NCI-H1417 (cell line): ENCODE results near the gene PAH.

Experiments used
- DNase-seq, 3 experiments: peaks; one replicate each; lab custom pipeline; 2025; lab: John Stamatoyannopoulos, UW

Gene PAH

DNA sequence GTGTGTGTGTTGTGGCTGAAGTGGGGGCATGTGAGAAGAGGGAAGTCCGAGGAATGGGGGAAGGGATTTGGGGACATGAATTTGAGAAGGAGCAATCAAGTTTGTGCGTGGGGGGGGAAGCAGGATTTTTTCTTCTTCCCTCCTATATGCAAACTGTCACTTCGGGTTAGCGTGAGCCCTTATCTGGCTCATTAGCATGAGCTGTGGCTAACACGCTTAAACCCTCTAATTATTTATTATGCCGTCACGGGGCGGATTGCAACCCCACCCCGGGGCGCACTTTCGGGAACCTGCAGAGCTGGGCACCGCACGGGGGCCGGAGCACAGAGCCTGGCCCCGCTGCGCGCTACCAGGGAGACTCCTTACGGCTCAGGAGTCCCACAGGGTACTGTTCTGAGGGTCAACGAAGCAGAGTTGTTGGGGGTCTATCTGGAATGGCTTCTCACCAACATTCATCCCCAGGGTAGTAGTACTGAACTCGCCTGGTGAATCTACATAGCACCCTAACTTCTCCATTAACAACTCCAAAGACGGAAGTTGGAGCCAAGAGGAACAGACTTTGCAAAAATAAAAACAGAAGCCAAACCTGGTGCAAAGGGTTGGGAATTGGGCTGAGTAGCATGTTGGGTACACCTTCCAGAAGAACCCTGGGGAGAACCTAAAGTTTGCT lies 34.0 kb upstream of the PAH start:
- DNase-seq: peak; percentile 60 to 95 (median 92)

DNA sequence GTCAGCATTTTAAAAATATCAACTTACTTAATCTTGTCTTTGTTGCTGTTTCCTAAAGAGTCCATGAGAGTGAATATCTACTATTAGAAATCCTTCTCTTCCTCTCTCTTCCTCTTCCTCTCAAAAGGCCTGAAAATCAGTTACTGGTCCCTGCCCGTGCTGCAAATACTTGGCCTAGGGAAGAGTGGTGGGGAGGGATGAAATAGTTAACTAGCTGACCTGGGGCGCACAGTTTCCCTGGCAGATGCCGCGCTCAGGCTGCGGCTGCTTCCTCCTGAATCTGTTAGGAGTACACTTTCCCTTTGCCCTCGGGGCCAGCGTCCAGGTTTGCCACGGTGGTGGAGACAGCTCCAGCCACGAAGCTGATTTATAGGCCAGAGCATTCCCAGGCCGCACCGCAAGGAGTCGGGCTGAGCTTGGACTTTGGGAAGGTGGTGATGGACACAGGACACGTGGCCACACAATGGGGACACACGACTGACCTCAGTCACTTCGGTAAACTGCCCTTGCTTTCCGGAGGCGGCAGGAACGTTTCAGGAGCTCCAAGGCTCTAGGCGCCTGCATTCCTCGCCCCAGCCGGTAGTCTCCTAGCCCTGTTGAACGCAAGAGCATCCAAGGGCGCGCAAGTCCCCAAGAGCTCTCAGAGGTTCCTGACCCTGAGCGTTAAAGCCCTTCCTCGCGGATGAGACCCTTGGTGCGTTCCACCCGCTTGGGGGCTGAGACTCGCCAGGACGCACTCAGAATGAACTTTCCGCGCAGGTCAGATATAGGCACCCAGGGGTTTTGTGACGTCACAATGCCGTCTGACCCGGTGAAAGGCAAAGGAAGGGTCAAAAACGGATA lies 33.3 kb upstream of the PAH start:
- DNase-seq: peak; percentile 92 to 98 (median 92)

DNA sequence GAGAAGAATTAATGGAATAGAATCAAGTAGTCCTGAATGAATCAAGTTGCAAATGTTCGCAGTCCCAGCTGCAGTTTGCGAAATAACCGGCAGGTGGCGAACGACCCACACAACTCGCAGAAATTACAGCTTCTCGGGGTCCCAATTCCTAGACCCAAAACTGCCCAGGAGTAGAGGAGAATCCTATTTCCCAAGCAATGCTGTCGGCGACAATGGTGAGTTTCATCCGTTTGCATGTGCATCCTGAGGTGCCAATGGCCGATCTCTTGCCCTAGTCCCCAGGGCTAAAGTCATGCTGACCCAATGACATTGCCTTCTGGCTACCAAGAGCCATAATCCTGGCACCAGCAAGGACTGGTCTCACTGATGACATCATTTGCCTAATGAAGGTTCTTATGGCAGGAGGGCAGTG lies 31.9 kb upstream of the PAH start:
- peak; percentile 83 to 92 (median 91) for DNase-seq

DNA sequence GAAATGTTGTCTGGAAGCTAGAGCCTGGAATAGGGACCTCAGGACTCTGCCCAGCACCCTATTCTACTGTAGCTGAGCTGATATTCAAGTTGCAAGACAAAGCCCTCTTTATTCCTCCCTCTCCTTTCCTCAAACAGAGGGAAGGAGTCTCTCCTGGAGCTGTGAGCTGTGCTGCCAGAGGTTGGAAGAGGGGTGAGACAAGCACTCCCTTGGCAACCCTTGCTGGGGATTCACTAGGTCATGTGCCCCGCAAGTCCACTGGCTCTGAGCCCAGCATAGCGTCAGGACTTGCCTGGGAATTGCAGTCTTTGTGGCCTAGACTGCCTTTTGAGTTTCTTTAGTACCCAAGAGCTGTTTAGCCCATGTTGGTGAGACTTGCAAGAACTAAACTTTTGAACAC lies 29.0 kb upstream of the PAH start:
- no peak for DNase-seq

DNA sequence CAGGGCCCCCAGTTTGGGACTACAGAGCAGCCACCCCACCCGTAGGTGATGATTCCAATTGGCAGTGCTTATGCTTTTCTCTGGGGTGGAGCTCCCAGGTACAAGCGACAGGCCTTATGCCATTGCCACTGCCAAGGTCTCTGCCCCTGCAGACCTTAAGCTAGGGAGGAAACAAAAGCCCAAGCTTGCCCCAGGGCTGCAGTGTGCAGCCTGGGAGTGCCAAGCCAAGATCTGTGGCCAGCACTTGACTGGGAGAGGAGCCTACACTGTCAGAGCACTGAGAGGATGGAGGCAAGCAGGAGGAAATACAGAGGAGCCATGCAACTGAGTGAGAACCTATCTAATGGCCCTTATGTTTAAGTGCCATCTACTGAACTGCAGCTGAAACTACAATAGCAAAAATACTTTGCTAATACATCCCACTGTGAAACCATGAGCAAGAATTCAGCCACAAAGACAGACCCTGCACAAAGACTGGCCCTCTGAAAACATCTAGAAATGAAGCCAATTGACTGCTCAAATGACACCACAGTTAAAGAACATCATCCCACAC lies 22.7 kb upstream of the PAH start:
- peak in 1 of 3 experiments; percentile 7 for DNase-seq

DNA sequence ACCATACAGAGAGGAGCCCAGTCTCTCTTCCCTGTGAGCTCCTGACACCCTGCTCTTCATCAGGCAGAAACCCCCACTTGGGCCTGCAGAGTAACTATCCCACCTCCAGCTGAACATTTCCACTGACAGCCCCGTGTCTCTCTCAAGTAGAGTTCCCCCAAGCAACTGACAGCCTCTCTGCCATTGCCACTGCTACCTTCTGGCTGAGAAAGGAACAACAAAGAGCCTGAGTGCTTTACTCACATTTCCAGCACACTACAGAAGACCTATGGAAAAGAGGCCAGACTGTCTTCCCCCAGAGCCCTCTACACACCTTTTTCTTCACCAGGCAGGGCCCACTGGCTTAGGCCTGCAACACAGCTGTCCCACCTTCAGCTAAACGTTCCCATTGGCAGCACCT lies 22.0 kb upstream of the PAH start:
- DNase-seq: no peak

DNA sequence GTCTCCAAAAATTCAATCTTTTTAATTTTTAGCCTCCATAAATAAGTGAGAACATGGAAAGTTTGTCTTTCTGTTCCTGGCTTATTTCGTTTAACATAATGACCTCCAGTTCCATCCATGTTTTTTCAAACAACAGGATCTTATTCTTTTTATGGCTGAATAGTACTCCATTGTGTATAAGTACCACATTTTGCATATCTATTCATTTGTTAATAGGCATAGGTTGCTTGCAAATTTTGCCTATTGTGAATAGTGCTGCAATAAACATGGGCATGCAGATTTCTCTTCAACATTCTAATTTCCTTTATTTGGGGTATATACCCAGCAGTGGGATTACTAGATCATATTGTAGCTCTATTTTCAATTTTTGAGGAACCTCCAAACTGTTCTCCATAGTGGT lies 16.1 kb upstream of the PAH start:
- DNase-seq: no peak

DNA sequence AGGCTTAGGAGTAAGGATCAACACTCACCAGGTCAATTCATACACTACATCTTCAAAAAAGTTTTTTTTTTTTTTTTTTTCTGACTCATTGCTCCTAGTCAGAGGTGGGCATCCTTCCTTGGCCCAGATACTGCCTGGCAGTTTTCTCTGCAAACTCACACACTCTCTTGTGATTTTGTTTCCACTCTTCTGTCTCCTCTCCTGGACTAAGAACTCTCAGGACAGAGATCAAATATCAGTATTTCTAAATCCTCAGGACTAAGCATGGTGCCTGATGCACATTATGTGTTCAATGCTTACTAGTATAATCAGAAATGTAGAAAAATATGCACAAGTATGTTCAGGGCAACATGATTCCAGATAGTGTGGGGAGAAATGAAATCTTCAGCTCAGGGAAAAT lies 10.2 kb upstream of the PAH start:
- no peak for DNase-seq

DNA sequence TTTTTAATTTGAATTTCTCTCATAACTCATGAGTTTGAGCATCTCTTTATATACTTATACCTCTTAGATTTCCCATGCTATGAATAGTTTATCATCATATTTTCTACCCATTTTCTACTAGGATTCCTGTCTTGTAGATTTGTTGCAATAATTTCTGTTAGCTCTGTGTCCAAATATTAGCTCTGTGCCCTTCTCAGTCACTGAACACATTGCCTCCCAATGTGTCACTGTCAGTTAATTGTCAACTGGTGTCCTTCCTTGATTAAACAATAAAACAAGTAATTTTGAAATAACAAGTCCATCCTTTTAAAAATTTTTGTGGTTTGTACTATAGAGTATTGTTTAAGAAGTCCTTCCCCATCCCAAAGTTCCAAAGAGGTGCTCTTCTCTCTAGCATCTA lies 4.2 kb upstream of the PAH start:
- DNase-seq: no peak

DNA sequence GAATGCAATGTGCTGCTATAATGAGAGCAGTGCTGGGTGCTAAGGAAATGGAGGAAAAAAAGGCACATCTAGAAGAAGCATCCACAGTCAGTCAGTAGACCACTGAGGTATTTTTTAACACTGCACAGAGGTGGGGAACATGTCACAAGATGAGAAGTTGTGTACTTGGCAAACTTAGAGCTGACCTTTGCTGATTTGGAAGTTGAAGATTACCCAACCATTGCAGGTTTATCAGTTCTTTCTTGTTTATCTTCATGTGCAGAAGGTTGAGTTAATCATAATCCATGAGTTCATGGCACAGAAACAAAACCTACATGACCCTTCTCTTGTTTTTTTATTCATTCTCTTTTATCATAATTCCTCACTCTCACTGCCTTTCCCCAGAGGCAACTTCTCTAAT lies 3.2 kb upstream of the PAH start:
- DNase-seq: no peak

DNA sequence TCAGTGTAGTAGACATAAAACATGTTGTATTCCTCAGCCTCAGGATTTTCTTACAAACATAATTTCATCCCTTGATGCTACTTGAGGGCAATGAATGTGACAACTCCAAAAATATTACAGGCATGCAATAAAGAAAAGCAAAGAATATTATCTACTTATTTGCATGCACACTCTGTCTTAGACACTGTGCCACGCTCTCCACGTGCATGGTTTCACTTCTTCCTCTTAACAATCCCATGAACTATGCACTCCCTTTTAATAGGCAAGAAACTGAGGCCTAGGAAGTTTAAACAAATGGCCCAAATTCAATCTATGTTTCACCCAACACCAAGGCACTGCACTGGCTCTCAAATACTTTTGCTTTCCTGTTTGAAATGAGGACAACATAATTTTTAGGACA lies 1.8 kb upstream of the PAH start:
- DNase-seq: no peak

DNA sequence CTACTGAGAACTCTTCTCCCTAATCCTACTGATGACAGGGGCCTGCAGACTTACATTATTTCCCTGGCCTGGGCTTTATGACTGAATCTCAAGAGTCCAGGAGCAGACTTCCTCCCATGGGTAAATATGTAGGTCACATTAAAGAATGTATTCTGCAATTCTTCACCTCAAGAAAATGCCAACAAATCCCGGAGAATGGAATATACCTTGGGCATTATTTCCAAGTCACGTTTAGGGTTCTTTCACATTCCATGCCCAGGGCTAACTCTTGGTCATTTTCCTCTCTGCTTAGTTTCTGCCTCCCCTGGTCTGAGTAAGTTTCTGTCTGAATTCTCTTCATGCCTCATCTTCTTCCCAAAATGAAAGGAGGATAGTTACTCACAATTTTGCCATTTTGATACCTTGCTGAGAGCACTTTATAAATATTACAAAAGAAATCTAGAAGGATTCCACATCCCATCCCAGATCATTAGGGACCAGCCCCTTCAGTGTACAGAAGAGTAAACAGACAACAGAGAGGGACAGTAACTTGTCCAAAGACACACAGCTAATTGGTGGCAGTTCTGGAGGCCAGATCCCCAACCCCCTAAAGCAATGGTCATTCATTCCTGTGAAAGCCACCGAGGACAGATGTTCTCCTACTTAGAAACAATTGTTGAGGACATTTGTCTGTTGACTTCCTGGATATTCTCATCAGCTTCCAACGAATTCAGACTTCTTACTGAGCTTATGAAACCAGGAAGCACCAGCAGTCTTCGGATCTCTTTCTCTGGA lies 605 bp downstream of the PAH start:
- DNase-seq: no peak

DNA sequence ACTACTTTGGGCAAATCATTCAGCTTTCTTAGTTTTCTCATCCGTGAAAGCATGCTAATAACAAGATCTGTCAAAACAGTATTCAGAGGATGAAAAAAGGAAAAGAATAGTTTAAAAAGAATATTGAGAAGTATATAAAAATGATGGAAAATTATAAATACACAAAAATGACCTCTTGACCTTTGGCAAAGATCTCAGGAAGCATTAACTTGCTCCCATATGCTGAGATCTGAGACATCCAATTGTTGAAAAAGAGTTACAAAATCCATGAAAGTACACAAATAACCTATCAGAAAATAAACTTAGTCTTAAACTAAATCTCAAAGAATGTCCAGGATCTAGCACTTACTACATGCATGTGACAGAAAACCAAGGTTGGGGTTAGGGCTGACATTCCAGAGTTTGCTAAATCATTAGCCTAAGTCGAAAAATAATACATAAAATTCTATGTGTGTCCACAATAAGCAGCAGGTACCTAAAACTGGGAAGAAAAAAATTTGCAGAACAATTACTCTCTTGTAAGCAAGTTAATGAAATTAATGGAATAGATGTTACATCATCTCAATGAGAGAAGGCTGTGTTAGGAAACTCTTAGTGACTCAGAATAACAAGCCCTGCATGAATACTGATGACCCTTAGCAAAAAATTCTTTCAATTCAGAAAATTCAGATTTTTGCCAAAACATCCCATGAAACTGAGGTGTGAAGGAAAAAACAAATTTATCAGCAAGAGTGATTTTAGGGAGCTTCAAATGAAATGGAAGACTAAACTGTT lies 3.4 kb downstream of the PAH start:
- no peak for DNase-seq

DNA sequence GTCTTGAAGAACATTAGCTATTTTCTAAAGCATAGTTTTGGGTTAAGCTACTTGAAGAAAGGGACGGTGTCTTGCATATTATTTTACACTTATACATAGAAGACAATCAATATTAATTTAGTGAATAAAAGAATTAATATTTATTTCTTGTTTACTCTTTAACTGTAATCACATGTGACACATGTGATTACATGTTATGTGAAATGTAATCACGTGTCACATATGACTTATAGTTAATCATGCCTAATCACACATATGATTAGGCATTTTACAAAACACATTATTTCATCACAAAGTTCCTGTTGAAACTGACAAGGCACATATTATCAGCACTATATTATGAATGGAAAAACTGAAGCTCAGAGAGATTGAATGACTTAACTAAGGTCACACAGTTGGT lies 4.8 kb downstream of the PAH start:
- no peak for DNase-seq

DNA sequence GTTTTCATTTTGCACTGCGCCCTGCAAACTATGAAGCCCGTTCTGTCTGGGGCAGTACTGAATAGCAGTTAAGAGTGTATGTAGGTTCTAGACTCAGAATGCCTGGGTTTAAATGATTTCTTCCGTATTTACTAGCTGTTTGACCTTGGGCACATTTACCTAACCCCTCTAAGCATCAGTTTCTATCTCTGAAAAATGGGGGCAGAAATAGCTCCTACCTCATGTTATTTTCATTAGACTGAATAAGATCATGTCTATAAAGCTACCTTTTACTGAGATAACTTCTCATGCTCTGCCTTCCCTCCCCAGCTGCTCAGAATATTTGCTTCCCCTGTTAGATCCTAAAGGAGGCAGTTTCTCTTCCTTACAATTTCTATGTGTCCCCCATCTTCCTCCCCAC lies 5.7 kb downstream of the PAH start:
- DNase-seq: no peak

DNA sequence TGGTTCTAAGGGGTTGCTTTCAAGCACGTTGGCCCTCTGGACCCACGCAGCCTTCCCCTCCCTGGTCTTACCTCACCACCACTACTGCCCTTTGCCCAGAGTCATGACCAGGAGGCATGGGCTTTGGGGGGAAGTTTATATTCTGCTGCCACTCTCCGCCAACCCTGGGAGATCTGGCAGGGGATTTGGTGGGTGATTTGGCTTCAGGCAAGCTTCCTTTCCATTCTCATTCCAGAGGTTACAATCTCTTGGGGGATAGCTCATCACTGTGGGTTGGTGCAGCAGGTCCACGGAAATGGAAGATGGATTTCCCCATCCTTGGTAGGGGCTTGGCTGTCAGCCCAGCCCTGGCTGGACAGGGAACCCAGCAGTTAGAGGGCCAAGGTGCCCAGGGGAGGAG lies 6.3 kb downstream of the PAH start:
- DNase-seq: no peak

DNA sequence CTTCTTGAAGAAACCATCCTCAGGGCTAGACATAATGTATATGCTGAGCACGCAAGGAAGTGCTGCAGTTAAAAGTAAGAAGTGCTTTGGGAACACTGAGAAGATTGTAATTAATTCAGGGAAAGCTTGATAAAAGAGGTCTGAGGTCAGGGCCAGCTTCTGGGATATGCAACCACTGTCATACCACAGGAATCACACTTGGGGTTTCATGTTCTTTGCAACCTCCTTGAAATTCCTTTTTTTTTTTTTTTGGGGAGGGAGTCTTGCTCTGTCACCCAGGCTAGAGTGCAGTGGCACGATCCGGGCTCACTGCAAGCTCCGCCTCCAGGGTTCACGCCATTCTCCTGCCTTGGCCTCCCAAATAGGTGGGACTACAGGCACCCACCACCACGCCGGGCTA lies 6.9 kb downstream of the PAH start:
- DNase-seq: no peak

DNA sequence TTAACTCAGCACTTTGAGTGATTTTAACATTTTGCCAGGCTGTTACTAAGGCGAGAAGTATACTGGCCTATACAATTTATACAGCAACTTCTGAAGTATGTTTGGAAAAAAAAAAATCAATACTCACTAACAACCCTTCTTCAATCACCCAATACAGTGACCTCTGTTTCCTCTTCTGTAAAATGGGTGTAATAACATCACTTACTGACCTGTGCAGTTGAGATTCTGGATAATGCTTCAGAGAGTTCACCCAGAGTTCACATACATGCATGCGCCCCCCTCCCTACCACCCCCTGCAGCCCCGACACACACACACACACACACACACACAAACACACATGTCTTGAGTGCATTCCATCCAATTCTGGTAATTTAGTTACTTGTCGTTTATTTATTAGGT lies 9.1 kb downstream of the PAH start:
- DNase-seq: no peak

DNA sequence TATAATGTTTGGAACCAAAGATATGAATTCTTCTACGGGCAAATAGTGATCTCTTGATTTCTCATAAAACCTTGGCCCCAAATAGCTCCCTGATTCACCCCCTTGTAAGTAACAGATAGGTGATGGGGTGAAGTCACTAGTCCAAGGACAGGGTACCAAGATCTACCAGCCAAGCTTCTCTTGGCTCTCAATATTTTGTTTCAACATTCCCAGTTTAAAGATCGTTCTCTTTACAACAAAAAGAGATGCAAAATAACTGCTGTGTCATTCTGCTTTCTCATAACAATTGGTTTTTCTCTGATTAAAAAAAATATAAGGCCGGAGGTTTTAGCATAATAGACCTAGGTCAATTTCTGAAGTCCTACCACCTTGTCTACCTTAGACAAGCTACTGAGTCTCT lies 11.8 kb downstream of the PAH start:
- no peak for DNase-seq

DNA sequence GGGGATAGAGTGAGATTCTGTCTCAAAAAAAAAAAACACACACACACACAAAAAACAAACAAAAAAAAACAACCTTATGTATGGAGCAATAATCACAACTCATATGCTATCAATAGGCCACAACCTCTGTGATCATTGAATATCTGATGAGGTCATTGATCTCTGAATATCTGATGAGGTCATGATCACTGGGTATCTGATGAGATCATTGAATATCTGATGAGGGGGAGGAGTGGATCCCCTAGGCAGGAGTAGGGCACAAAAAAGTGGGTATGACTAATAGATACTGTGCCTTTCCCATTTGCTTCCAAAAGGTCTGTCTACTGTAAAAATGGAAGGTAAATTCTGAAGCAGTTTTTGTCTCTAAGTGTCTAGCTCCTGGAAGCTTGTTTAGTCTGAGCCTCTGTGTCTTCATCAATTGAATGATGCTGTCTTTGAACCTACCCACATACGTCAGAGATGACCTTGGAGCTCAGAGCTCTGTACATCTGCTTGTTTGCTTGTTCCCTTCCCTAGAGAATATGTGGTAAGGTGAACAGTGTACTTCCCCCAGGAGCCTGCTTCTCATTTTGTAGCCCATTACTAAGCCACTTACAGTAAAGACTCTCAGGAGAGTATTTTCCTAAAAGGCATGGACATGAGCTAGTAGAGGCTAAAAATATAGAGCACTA lies 13.6 kb downstream of the PAH start:
- DNase-seq: peak in 1 of 3 experiments; percentile 78

DNA sequence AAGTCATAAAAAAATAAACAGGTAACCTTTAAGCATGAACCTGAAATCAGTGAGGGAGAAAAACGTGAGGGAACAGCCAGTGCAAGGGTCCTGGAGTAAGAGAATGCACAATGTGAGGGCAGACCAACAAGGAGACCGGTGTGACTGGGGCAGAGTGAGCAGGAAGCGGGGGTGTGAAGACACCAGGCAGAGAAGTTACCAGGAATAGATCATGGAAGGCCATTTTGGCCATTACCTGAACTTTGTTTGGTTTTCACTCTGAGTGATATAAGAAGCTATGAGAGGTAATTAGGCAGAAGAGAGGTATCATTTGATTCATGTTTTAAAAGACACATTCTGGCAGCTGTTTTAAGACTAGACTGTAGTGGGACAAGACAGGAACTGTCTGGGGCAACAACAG lies 15.0 kb downstream of the PAH start:
- no peak for DNase-seq
